ENCODE data around the gene CABLES2.

The CABLES2 gene

GRCh38 chr20:62350098-62350628, 56.9 kb downstream of the CABLES2 start:
- Histone ChIP-seq H3K27me3 (ENCODE audit: insufficient read depth, low read length, poor library complexity, severe bottlenecking) (no peaks in the 10 kb centered on the region), H3K79me2 (ENCODE audit: insufficient read depth, low read length) (no peaks in the 10 kb centered on the region), H3K36me3 (ENCODE audit: insufficient read depth, low read length) (no peaks in the 10 kb centered on the region), H3K9me3 (ENCODE audit: insufficient read depth, low read depth, low read length) (no peaks in the 10 kb centered on the region), H3F3A (ENCODE audit: low read depth) (no peaks in the 10 kb centered on the region), H3K4me2 (ENCODE audit: low read depth, low read length, poor library complexity, severe bottlenecking) (no peak overlapping the region), H3K4me3 (ENCODE audit: low read length, poor library complexity, severe bottlenecking) (no peak overlapping the region), H3K9ac (ENCODE audit: low read depth, low read length, poor library complexity, severe bottlenecking) (no peak overlapping the region), H3K9me2 (replicated peaks; ENCODE audit: low read depth, low read length) (no peaks in the 10 kb centered on the region), H2AFZ (ENCODE audit: low read length) (no peak overlapping the region), H4K20me1 (ENCODE audit: insufficient read depth, low read length, poor library complexity, severe bottlenecking) (no peaks in the 10 kb centered on the region), H3K4me1 (ENCODE audit: insufficient read depth, low read length, poor library complexity, severe bottlenecking) (no peaks in the 10 kb centered on the region)
- no peak for TF ChIP-seq EZH2phosphoT487 (IDR thresholded peaks at IDR 0.05; ENCODE audit: borderline replicate concordance)
- TF ChIP-seq CTCF (conservative IDR thresholded peaks at IDR 0.05; ENCODE audit: low read length) = no peak

GRCh38 chr20:62349556-62350097, 57.5 kb downstream of the CABLES2 start:
- H3K36me3 ChIP-seq (ENCODE audit: insufficient read depth, low read length) = no peaks in the 10 kb centered on the region
- TF ChIP-seq CTCF (conservative IDR thresholded peaks at IDR 0.05; ENCODE audit: low read length) = no peak
- TF ChIP-seq EZH2phosphoT487 (IDR thresholded peaks at IDR 0.05; ENCODE audit: borderline replicate concordance) = no peak
- H3K4me1 ChIP-seq (ENCODE audit: insufficient read depth, low read length, poor library complexity, severe bottlenecking) = no peaks in the 10 kb centered on the region

GRCh38 chr20:62348604-62349003, 58.5 kb downstream of the CABLES2 start:
- Histone ChIP-seq H3K4me3 (ENCODE audit: low read length, poor library complexity, severe bottlenecking) (no peak overlapping the region), H3K4me2 (ENCODE audit: low read depth, low read length, poor library complexity, severe bottlenecking) (no peak overlapping the region), H3F3A (ENCODE audit: low read depth) (no peaks in the 10 kb centered on the region), H3K36me3 (ENCODE audit: insufficient read depth, low read length) (no peaks in the 10 kb centered on the region), H3K4me1 (ENCODE audit: insufficient read depth, low read length, poor library complexity, severe bottlenecking) (no peaks in the 10 kb centered on the region), H4K20me1 (ENCODE audit: insufficient read depth, low read length, poor library complexity, severe bottlenecking) (no peaks in the 10 kb centered on the region), H2AFZ (ENCODE audit: low read length) (no peak overlapping the region), H3K9me2 (replicated peaks; ENCODE audit: low read depth, low read length) (no peaks in the 10 kb centered on the region), H3K27me3 (ENCODE audit: insufficient read depth, low read length, poor library complexity, severe bottlenecking) (no peaks in the 10 kb centered on the region), H3K9ac (ENCODE audit: low read depth, low read length, poor library complexity, severe bottlenecking) (no peak overlapping the region), H3K9me3 (ENCODE audit: insufficient read depth, low read depth, low read length) (no peaks in the 10 kb centered on the region), H3K79me2 (ENCODE audit: insufficient read depth, low read length) (no peaks in the 10 kb centered on the region)
- TF ChIP-seq CTCF (conservative IDR thresholded peaks at IDR 0.05; ENCODE audit: low read length) = no peak
- TF ChIP-seq EZH2phosphoT487 (IDR thresholded peaks at IDR 0.05; ENCODE audit: borderline replicate concordance) = no peak

More at GRCh38 chr20:62349556-62350097, 57.5 kb downstream of the CABLES2 start:
- no peak overlapping the region for H3K9ac ChIP-seq (ENCODE audit: low read depth, low read length, poor library complexity, severe bottlenecking)
- H3K79me2 ChIP-seq (ENCODE audit: insufficient read depth, low read length) = no peaks in the 10 kb centered on the region
- H3K4me3 ChIP-seq (ENCODE audit: low read length, poor library complexity, severe bottlenecking) = no peak overlapping the region
- no peak overlapping the region for H3K4me2 ChIP-seq (ENCODE audit: low read depth, low read length, poor library complexity, severe bottlenecking)
- no peaks in the 10 kb centered on the region for H3F3A ChIP-seq (ENCODE audit: low read depth)
- H3K27me3 ChIP-seq (ENCODE audit: insufficient read depth, low read length, poor library complexity, severe bottlenecking) = no peaks in the 10 kb centered on the region
- no peaks in the 10 kb centered on the region for H4K20me1 ChIP-seq (ENCODE audit: insufficient read depth, low read length, poor library complexity, severe bottlenecking)
- H2AFZ ChIP-seq (ENCODE audit: low read length) = no peak overlapping the region
- no peaks in the 10 kb centered on the region for H3K9me3 ChIP-seq (ENCODE audit: insufficient read depth, low read depth, low read length)
- H3K9me2 ChIP-seq (replicated peaks; ENCODE audit: low read depth, low read length) = no peaks in the 10 kb centered on the region
